GM12872 (cell line): ENCODE measurements around the gene TMEM51.

Experiments used
- TF ChIP-seq, protein P1 (sequence below): IDR thresholded peaks from 3 replicates; pipeline ENCODE4 v1.5.1; 2011; ENCODE audit warnings: low read depth, mild to moderate bottlenecking, low read length, moderate library complexity; ENCODE audit not compliant: insufficient read depth

TMEM51 gene

DNA sequence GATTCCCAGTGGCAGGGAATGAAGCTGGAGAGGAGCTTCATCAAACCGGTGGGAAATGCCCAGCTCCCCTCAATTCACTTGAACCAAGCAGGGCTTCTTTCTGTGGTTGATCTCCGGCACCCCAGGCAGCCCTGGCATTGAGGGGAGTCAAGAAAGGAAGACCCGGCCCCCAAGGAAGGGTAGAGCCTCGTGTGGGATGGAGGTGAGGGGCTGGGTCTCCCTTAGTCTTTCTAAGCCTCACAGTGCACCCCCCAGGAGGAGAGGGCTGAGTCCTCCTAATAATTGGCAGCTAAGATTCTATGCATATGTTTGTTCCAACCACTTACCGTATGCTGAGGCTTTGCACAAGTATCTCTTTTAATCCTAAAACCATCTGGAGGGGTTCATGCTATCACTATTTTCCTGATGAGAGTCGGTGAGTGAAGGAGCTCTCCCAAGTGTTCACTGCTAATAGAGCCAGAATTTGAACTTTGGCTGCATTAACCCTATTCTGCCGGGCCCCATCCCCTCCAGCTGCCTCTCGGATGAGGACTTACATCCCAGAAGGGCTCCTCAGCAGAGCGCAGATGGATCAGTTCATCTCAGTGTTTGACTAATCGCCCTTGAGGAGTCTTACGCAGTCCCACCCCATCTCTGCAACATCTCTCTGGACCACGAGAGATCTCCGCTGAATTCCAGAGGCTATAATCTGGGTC is 33.1 kb upstream of the TMEM51 start:
- TF ChIP-seq, protein P1, sequence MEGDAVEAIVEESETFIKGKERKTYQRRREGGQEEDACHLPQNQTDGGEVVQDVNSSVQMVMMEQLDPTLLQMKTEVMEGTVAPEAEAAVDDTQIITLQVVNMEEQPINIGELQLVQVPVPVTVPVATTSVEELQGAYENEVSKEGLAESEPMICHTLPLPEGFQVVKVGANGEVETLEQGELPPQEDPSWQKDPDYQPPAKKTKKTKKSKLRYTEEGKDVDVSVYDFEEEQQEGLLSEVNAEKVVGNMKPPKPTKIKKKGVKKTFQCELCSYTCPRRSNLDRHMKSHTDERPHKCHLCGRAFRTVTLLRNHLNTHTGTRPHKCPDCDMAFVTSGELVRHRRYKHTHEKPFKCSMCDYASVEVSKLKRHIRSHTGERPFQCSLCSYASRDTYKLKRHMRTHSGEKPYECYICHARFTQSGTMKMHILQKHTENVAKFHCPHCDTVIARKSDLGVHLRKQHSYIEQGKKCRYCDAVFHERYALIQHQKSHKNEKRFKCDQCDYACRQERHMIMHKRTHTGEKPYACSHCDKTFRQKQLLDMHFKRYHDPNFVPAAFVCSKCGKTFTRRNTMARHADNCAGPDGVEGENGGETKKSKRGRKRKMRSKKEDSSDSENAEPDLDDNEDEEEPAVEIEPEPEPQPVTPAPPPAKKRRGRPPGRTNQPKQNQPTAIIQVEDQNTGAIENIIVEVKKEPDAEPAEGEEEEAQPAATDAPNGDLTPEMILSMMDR: no peak

DNA sequence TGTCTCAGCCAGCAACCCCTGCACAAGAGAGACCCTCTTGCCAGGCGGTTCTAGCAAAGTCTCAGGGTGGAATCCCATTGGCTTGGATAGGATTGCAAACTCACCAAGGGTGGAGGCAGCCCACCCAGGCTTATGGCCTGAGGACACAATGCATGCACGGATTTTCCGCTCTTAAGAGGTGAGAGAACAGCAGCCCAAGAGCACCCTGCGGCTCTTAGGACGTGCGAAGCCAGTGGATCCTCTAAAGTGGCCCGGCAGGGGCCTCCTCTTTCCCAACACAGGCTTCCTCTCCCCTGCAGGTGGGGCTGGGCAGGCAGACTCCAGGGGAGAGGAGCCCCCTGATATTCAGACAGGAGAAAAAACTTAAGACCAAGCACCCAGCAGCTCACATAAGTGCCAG is 31.2 kb upstream of the TMEM51 start:
- TF ChIP-seq, protein P1: no peak

DNA sequence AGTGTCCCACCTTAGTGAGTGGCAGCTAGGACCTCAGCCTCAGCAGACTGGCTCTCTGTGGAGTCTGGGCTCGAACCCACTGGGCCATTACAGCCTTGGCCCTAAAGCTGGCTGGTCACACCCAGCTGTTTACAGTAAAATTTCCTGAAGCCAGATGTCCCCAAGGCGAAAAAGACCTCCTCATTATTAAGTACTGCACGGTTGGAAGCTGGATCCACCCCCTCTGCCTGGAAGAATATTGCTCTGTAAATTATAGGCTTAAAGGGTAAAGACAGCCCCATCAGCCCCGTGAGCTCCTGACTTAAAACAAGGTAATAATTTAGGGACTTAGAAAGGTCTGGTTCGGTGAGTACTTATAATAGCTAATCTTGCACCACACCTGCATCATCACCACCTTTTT is 30.3 kb upstream of the TMEM51 start:
- TF ChIP-seq, protein P1: no peak

DNA sequence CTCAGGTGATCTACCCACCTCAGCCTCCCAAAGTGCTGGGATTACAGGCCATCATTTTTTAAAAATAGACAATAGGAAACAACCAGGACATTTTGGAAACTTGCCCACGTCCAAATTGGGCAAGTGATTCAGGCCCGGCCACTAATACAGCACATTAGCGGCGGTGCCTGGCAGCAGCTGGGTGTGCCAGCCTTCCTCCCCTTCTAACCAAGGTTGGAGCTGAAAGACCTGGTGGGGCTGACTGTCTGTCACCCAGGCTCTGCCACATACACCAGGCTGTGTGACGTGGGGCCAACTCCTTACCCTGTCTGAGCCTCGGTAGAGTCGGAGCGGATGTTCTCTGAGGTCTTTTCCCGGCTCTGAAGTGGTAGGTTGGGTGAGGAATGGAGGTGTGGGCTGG is 29.6 kb upstream of the TMEM51 start:
- TF ChIP-seq, protein P1: no peak

DNA sequence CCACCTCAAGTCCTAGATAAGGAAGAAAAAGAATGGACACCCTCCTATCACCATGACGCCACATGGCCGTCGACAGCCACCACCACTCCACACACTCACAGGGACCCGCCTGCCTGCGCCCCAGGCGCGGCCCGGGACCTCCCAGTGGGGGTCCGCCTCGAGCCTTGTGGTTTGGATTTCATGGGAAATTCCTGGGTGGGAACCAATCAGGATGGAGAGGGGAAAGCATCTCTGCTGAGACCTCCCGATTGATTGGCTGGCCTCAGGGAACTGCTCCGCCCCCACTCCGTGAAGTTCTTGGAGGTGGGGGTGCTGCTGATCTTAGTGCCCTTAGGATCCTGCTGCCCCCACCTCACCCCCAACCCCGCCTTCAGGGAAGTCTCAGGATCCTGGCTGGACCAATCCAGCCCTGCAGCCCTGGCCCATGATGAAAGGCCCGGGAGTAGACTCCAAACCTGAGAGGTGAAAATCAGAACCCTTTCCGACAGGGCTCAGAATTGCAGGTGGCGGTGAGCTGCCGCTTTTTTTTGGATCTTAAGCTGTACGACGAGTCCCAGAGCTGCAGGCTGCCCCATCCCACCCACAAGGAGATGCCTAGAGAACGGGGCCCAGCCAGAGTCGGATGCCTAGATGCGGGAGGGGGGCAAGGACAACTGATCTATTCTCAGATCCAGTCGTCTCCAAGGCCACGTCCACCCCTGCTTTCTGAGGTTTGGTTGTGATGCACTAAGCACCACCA is 29.0 kb upstream of the TMEM51 start:
- TF ChIP-seq, protein P1: no peak

DNA sequence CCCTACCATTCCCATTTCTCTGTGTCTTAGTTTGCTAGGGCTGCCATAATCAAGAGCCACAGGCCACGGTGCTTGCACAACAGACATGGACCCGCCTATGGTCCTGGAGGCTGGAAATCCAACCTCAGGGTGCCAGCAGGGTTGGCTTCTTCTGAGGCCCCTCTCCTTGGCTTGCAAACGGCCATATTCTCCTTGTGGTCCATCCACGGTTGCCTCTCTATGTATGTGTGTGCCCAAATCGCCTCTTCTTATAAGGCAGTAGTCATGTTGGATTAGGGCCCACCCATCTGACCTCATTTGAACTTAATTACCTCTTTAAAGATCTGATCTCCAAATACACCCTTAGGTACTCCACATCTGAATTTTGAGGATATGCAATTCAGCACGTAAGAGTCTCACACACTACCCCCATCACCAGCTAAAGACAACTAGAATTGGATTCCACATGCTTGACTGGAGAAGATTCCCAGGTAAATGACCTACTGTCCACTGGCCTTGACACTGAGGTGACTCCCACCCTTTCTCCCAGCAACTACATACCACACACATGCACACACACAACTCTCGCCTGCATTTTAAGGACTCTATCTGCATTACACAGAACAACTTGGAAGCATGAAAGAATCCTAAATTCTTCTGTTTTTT is 28.3 kb upstream of the TMEM51 start:
- TF ChIP-seq, protein P1: no peak

DNA sequence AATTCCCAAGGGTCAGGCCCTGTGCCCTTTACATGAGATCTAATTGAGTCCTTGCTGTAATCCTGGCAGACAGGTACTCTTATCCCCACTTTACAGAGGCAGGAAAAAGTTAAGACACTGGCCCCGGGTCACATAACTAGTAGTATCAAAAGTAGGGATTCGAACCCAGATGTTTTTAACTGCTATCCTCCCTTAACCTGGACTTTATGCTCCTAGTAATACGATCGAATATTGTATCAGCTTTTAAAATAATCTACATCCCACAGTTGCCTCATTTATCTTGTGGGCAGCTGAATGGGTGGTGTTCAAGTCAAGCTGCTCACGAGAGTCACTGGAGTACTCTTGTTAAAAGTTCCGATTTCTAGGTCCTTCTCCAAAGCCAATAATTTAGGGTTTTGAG is 25.5 kb upstream of the TMEM51 start:
- TF ChIP-seq, protein P1: no peak
